Liver (tissue), 9 donors: Measurements from ENCODE around the gene PRG2. TPM values are rescaled to one million over a fixed set of nuclear protein-coding genes. Genes with fewer than 3 reads are reported as not detected.

Experiments
- DNase-seq: peaks from one replicate; pipeline ENCODE4 v3.0.0-alpha.2; 2017; ENCODE audit warnings: low spot score
- H3K27ac ChIP-seq, 2 donors: one replicate each; pipeline ENCODE4 v1.7.0; 2013; ENCODE audit warnings: inconsistent platforms in 2 of 2, low read length in 2 of 2, control low read depth in 1 of 2, low read depth in 1 of 2, mild to moderate bottlenecking in 1 of 2
- H3K27me3 ChIP-seq, 4 donors: one replicate each; pipeline versions ENCODE4 v1.6.1 to v1.7.0; 2013; ENCODE audit warnings: low read length in 3 of 4, inconsistent platforms in 1 of 4, mild to moderate bottlenecking in 1 of 4, moderate library complexity in 1 of 4; ENCODE audit not compliant: control insufficient read depth in 4 of 4, insufficient read depth in 4 of 4
- H3K36me3 ChIP-seq, 4 donors: one replicate each; pipeline versions ENCODE4 v1.6.1 to v1.7.0; 2013; ENCODE audit warnings: low read length in 3 of 4, mild to moderate bottlenecking in 3 of 4, low read depth in 1 of 4, moderate library complexity in 1 of 4; ENCODE audit not compliant: control insufficient read depth in 4 of 4, insufficient read depth in 3 of 4
- H3K4me1 ChIP-seq, 4 donors: one replicate each; pipeline versions ENCODE4 v1.6.1 to v1.7.0; 2013; ENCODE audit warnings: low read length in 3 of 4, mild to moderate bottlenecking in 3 of 4, moderate library complexity in 1 of 4; ENCODE audit not compliant: control insufficient read depth in 4 of 4, insufficient read depth in 4 of 4
- H3K4me3 ChIP-seq, 3 donors: one replicate each; pipeline versions ENCODE4 v1.6.1 to v1.7.0; 2013; ENCODE audit warnings: low read length in 3 of 3, control low read depth in 1 of 3, low read depth in 1 of 3, mild to moderate bottlenecking in 1 of 3
- H3K9ac ChIP-seq, 2 donors: one replicate each; pipeline ENCODE4 v1.7.0; 2013; ENCODE audit warnings: low read length in 2 of 2, mild to moderate bottlenecking in 2 of 2, moderate library complexity in 2 of 2, control low read depth in 1 of 2, low read depth in 1 of 2
- H3K9me3 ChIP-seq, 4 donors: one replicate each; pipeline versions ENCODE4 v1.6.1 to v1.7.0; 2013; ENCODE audit warnings: low read length in 3 of 4; ENCODE audit not compliant: control insufficient read depth in 4 of 4
- ATF3 ChIP-seq: IDR thresholded peaks from 2 replicates; pipeline ENCODE4 v1.6.1; 2016; ENCODE audit warnings: antibody characterized with exemption
- CTCF ChIP-seq: fragments of 150-350 bp; IDR thresholded peaks from 2 replicates; pipeline ENCODE4 v1.5.1; 2017; ENCODE audit warnings: improper control_type of control experiment, low read depth, low read length; ENCODE audit not compliant: missing input control
- EGR1 ChIP-seq, 2 donors: IDR thresholded peaks; 2 replicates each; pipeline ENCODE4 v1.6.1; 2016 to 2018; ENCODE audit warnings: antibody characterized with exemption in 2 of 2, low read depth in 2 of 2
- FOXA1 ChIP-seq: IDR thresholded peaks from 2 replicates; pipeline ENCODE4 v1.6.1; 2016; ENCODE audit warnings: antibody characterized with exemption
- FOXA2 ChIP-seq: IDR thresholded peaks from 2 replicates; pipeline ENCODE4 v1.6.1; 2016; ENCODE audit warnings: antibody characterized with exemption
- GABPA ChIP-seq, 2 donors: IDR thresholded peaks in 1 of 2; conservative IDR thresholded peaks in 1 of 2; 2 replicates each; pipeline ENCODE4 v1.6.1; 2016; ENCODE audit warnings: antibody characterized with exemption in 2 of 2, mild to moderate bottlenecking in 1 of 2, moderate library complexity in 1 of 2
- HNF4A ChIP-seq, 2 donors: conservative IDR thresholded peaks; 2 replicates each; pipeline ENCODE4 v1.6.1; 2016; ENCODE audit warnings: antibody characterized with exemption in 2 of 2, mild to moderate bottlenecking in 2 of 2
- HNF4G ChIP-seq: IDR thresholded peaks from 2 replicates; pipeline ENCODE4 v1.6.1; 2016; ENCODE audit warnings: antibody characterized with exemption
- JUND ChIP-seq, 2 donors: IDR thresholded peaks; 2 replicates each; pipeline ENCODE4 v1.6.1; 2016; ENCODE audit warnings: antibody characterized with exemption in 2 of 2
- MAX ChIP-seq: IDR thresholded peaks from 2 replicates; pipeline ENCODE4 v1.6.1; 2016; ENCODE audit warnings: antibody characterized with exemption
- NR2F2 ChIP-seq: IDR thresholded peaks from 2 replicates; pipeline ENCODE4 v1.6.1; 2016; ENCODE audit warnings: antibody characterized with exemption
- RAD21 ChIP-seq, 2 donors: IDR thresholded peaks; 2 replicates each; pipeline ENCODE4 v1.6.1; 2016; ENCODE audit warnings: antibody characterized with exemption in 2 of 2, mild to moderate bottlenecking in 2 of 2
- REST ChIP-seq: IDR thresholded peaks from 2 replicates; pipeline ENCODE4 v1.6.1; 2016; ENCODE audit warnings: antibody characterized with exemption, mild to moderate bottlenecking
- RXRA ChIP-seq, 2 donors: IDR thresholded peaks; 2 replicates each; pipeline ENCODE4 v1.6.1; 2017 to 2018; ENCODE audit warnings: antibody characterized with exemption in 2 of 2, mild to moderate bottlenecking in 1 of 2
- SP1 ChIP-seq: IDR thresholded peaks from 2 replicates; pipeline ENCODE4 v1.6.1; 2018; ENCODE audit warnings: antibody characterized with exemption, mild to moderate bottlenecking
- TAF1 ChIP-seq: conservative IDR thresholded peaks from 2 replicates; pipeline ENCODE4 v1.6.1; 2016; ENCODE audit warnings: antibody characterized with exemption, mild to moderate bottlenecking
- YY1 ChIP-seq: IDR thresholded peaks from 2 replicates; pipeline ENCODE4 v1.6.1; 2016; ENCODE audit warnings: antibody characterized with exemption, mild to moderate bottlenecking
- ZBTB33 ChIP-seq: IDR thresholded peaks from 2 replicates; pipeline ENCODE4 v1.6.1; 2016; ENCODE audit warnings: antibody characterized with exemption
- WGBS: extraction: QIAGEN DNeasy Blood & Tissue Kit; methylation state at CpG from one replicate; pipeline ENCODE4 v1.1.7; 2013; 5-methylcytosine and 5-hydroxymethylcytosine counted together
- polyA plus RNA-seq, 2 donors: library from polyadenylated mRNA; stranded (reverse) in 1 of 2; unstranded in 1 of 2; fragments of 200-250 nt in 1 of 2; fragments of >200 nt in 1 of 2; fragmentation: Nextera tagmentation in 1 of 2; extraction: Ambion mirVana in 1 of 2; gene quantifications; one replicate each; pipeline versions ENCODE4 v1.2.1 to v1.2.3, GENCODE V29; 2013 to 2015
- total RNA-seq, 2 donors: library from RNA; depleted of rRNA; stranded (reverse); fragments of >200 nt; gene quantifications; one replicate each; pipeline ENCODE4 v1.2.3, GENCODE V29; 2014
- donor health status: healthy.
- donor health status: healthy.
- donor health status: healthy.
- donor health status: healthy.
- donor health status: healthy.

Gene PRG2
- total and polyA plus RNA-seq, 4 donors = 0.74 to 24.2 (median 1.2) TPM; not detected in 1

GRCh38 chr11:57429946-57430345 is 39.5 kb upstream of the PRG2 start:
- H3K36me3 ChIP-seq = no peaks in the 10 kb centered on the region
- no peaks in the 10 kb centered on the region for H3K9me3 ChIP-seq
- 25% methylated on average over 4 of the region's 4 CpGs for WGBS
- H3K4me1 ChIP-seq = peaks cover 14 to 72% (median 36%) of the 10 kb centered on the region in 4 donors
- H3K27me3 ChIP-seq = no peaks in the 10 kb centered on the region
- H3K27ac ChIP-seq = peak overlapping the region; percentile 92 to 99
- H3K4me3 ChIP-seq = no peak overlapping the region
- peak overlapping the region in 1 of 2 donors; percentile 49 for H3K9ac ChIP-seq
- TF ChIP-seq GABPA (IDR thresholded peaks at IDR 0.05 in 1 of 2, conservative IDR thresholded peaks at IDR 0.05 in 1 of 2) (no peak), HNF4A (conservative IDR thresholded peaks at IDR 0.05) (peak; percentile 83 to 87), SP1 (peak; percentile 74), YY1 (peak; percentile 58), JUND (IDR thresholded peaks at IDR 0.05) (peak; percentile 92 to 96), RXRA (IDR thresholded peaks at IDR 0.05) (peak; percentile 39 to 70), RAD21 (IDR thresholded peaks at IDR 0.05) (peak; percentile 15 to 30), EGR1 (IDR thresholded peaks at IDR 0.05; ENCODE audit: low read depth in 2 of 2) (no peak), ZBTB33 (no peak), FOXA2 (no peak), ATF3 (peak; percentile 13), CTCF (no peak), HNF4G (peak; percentile 23), TAF1 (no peak), NR2F2 (no peak), FOXA1 (no peak), MAX (peak; percentile 27), REST (no peak)
- no peak for DNase-seq
